Stimulated activated CD8-positive, alpha-beta memory T cell treated with anti-CD3 and anti-CD28 coated beads, Interleukin-12 subunit alpha, Interleukin-12 subunit beta, amount 100 ng/mL, for 24 hours (primary cell): ENCODE data around the gene TDP1.
"Not testable (repeated sequence)": the region's sequence is repeated elsewhere in the genome, so short reads cannot be mapped to it uniquely, and the experiment has no call there.

Source experiments
- DNase-seq: peaks from one replicate; pipeline ENCODE4 v3.0.0-alpha.2; 2020; ENCODE audit errors: extremely low read depth

TDP1 gene

DNA sequence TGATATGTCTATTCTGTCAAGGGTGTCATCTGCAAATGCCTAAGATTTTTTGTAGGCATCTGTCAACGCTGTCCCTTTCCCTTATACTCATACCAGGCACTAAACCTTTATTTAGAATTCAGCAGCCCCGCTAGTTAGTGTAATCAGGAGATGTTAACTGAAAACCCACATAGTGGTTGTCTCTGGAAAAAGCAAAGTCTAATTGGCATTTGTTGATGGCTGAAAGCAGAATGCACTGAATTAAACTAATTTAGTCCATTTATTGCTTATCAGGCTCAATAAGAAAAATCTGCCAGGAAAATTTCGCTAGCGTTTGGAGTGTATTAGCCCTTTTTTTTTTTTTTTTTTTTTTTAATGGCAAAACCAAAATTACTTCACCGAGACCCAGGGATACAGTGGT lies 34.5 kb downstream of the TDP1 start:
- DNase-seq = no peak

DNA sequence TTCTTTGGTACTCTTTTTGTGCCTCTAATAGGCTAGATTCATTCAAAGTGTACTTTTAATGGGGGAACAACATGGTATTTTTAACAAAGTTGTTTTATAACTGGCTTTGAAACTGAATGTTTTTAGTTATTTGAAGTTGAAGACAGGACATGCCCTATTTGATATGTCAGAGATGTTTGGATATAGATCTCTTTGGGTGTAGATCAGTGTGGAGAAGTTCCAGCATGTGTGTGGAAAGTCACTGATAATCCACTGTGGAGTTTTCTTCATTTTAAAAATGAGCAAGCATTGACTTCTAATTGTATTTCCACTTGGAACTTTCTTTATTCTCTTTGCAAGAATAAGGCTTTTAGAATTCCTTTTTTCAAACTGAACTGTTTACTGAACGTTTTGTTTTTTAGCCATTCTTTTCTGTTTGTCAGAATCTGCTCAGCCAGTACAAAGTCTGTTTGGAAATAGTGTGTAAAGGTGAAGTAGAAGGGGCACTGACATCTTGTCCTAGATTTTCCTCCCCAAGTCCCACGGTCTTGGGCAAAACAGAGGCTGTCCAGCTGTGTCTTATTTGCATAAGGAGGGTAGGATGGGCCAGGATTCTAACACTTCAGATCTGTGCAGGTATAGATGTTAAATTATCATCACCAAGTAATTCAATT lies 35.0 kb downstream of the TDP1 start:
- DNase-seq = no peak

DNA sequence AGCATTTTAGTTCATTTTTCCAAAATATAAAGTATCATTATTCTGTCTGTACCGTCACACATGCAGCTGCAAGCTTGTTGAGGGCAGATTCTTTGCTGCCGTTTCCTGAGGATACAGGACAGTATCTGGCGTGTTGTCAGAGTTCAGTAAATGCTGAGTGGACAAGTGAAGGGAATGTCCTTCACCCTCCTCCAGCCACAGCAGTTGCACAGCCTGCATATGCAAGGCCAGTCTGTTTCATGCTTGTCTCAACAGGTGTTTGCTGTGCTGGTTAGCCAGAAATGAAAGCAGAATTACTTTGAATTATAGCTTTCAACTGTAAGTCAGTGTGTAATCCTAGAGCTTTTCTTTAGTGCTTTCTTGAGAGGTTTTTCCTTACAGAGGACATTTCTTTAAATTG lies 36.5 kb downstream of the TDP1 start:
- no peak for DNase-seq

DNA sequence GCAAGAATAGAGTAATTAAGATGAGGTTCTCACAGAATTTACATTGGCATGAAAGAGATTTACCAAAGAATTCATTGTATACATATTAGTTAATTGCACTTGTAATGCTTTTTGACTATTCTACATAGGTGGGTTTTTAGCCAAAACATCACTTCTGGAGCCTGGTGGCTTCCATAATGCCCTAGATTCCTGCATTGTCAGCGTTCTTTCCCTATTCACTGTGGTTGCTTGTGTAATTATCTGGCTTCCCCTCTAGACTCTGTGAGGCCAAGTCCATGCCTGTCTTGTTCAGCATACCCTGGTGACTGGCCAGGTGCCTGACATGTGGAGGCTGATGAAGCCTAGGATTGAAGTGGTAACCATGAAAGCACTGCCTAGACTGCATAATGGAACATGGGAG lies 41.2 kb downstream of the TDP1 start:
- DNase-seq = no peak

DNA sequence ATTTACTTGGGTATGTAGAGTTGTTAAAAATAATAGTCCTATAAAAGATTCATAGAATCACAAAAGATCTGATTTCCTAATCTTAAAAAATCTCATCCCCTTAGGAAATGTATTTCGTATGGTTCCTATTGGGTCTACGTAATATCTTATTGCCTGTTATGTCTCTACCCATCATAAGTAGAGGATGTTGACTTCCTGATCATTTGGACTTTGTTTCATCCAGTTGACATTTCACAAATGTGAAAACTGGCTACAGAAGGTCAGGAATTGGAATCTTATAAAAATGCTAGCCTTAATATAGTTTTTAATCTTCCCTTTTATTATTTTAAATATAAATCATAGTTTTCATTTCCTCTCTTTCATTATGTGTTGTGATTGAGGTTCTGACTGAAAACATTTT lies 45.2 kb downstream of the TDP1 start:
- DNase-seq = no peak

DNA sequence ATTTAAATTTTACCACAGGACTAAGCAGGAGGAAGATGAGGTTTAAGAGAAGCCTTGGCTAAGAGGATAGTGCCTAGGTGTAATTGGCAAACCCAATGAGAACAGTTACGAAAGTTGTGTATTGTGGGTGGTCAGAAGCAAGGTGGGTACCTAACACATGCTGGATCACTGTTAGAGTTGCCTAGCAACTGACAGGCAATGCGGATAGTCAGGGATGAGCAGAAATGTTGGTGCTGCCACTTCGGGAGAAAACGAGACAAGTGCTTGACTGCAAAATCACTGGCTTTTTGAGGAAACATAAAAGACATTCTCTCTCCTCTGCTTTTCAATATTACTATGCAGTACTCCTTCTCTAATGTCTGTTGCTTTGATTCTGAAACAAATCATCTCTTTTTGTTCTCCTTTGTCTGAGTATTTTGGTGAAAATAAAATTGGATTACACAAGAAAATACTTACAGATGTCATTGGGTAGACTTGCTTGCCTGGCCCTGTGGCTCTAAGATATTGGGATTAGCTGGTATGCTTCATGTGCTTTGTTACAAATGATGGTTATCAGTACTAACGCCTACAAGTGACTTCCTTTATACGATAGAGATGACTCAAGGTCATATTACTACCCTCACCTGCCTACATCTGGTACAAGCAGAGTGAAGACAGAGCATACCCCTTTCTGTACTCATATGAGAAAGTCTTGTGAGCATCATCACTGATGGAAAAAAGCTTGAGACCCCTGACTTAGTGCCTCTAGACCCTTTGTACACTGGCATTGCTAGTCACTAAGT lies 48.0 kb downstream of the TDP1 start:
- DNase-seq = no peak

DNA sequence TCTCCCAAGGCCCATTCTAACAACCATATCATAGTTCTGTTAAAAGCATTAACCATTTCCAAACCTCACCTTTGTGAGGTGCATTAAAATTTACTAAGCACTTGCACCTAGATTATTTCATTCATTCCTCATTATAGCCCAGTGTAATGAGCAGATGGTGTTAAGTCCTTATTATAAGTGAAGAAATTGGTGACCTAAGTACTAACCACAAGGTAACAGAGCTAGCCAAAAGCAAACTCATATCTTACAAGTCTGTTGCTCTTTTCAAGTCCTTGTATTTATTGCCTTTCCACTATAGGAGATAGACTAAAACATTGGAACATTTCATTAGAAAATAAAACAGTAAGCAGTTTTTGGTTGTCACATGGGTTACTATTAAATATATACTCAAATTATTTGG lies 49.7 kb downstream of the TDP1 start:
- no peak for DNase-seq

DNA sequence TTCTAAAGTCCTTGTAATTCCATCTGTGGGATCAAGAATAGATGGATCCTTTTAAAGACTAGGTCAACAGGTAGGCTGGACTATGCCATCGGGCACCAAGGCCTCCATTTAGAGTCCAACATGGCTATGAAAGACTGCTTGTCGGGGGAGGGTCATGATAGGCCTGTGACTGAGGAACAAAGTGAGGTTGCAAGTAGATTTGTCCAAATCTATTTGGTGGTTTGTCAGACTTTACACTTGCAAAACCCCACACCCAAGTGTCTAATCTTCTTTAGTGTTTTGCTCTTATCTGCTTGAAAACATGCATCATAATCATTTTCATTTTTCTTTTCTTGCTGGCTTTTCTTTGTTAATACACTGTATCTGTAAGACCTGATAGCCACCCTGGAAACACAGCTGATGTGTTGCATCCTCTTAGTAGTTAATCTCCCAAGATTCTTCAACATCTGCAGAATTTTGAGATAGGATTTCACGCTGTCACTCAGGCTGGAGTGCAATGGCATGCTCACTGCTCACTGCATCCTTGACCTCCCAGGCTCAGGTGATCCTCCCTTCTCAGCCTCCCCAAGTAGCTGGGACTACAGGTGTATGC lies 50.3 kb downstream of the TDP1 start:
- DNase-seq = no peak

DNA sequence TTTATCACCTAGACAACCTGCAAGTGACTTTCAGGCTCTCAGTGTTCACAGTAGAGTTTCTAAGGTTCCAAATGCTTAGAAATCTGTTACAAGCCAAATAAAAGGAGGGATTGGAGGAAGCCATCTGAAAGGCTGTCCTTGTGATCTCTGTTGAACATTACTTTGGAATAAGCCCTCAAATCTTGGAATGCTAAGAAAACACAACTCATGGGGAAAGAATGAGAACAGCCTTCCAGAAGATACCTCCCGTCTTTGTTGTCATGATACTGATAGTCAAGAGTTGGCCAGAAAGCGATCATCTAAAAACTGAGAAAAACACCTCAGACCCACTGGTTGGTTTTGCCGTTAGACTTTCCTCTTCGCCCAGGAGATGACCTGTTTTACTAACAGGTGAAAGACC lies 61.6 kb downstream of the TDP1 start:
- no peak for DNase-seq

DNA sequence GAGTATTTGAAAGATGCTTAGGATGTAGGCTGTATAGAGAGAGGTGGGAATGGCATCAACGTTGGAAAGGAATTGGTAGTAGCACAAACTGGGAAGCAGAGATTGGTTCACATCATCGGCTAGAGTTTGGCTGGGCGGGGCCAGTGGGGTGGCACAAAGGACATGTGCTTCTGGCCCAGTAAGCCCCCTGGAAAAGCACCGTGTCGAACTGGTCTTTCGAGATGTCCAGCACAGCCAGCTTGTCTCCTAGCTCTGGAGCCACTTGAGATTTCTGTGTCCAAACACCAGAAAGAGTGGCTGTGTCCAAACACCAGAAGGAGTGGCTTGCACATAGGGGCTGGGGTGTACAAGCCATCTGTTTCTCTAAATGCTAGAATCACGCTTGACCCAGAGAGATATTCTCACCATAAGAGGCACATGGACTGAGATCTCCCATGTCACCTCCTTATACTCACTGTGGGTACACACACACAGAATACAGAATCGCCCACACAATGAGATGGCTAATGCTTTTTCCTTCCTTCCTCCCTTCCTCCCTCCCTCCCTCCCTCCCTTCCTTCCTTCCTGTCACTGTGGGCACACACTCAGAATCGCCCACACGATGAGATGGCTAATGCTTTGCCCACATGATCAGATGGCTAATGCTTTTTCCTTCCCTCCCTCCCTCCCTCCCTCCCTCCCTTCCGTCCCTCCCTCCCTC lies 64.2 kb downstream of the TDP1 start:
- DNase-seq = no peak

DNA sequence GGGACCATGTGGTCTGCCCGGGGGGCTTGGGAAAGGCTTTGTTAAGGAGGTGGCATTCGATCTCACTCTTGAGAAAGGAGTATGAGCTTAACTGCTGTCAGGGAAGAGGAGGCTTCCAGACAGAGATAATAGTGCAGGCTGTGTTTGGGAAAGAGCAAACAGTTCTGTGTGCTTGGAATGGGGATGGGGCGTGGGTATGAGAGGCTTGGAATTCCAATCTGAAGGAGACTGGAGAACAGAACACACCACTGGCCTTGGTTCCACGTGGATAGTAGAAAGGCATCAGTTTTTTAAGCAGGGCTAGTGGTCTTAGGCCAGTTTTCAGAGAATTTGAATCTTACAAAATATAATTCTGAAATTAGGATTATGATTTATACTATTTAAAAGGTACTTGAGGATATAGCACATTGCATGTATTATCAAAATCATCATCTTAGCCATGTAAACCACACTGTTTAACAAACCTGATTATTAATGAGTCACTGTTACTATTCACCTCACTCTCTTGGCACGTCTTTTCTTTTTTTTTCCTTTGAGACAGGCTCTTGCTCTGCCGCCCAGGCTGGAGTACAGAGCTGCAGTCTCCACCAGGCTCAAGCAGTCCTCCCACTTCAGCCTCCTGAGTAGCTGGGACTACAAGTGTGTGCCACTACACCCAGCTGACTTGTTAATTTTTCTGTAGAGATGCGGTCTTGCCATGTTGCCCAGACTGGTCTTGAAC lies 67.6 kb downstream of the TDP1 start:
- no peak for DNase-seq

DNA sequence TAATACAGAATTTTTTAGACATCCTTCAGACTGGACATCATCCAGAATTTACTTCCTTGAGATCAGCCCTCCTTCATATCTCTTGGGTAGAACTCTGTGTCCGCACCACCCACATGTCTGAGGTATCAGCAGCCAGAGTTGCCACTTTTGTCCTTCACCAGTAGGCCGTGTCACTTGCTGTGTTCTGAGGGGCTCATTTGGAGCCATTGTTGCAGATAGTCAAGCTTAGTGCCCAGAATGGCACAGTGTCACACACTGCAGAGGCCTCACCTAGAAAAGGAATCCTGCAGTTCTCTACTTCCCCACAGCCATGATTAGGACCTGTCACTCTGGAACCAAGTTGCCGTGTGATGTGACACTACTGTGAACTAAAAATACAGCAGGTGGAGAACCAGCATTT lies 69.2 kb downstream of the TDP1 start:
- DNase-seq = no peak

DNA sequence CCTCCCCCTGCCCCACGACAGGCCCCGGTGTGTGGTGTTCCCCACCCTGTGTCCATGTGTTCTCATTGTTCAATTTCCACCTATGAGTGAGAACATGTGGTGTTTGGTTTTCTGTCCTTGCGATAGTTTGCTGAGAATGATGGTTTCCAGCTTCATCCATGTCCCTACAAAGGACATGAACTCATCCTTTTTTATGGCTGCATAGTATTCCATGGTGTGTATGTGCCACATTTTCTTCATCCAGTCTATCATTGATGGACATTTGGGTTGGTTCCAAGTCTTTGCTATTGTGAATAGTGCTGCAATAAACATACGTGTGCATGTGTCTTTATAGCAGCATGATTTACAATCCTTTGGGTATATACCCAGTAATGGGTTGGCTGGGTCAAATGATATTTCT lies 70.9 kb downstream of the TDP1 start:
- DNase-seq = not testable (repeated sequence)

DNA sequence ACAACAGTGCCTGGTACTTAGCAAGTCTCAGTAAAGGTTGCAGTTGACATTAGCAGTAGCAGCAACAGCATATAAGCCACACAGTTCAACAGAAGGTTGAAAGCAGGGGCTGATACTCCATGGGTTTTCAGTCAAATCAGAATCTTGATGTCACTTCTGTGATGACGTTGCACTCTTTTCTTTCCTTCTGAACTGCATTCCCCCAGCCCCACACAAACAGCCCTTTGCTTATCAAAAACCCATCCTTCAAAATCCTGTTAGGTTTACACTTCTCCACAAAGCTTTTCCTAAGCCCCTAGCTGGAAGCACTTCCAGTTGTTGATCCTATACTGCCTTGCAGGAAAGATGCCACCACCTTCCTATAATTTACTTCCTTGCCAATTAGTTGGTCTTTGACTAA lies 72.1 kb downstream of the TDP1 start:
- DNase-seq = no peak

DNA sequence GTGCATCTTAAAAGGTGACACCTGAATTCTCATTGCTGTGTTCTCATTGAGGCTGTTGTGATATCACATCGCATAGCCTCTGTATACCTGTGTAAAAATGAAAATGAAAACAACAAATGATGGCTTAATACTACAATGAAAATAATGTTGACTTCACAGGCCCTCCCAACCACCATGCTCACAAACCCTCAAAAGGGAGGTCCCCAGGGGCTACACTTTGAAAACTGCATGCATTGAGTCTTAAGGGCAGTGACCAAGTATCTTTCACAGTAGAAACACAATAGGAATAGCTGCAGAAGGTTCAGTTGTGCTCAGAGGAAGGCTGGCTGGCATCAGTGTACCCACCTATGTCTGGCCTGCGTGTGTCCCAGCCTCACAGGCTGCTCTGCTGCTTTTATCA lies 78.4 kb downstream of the TDP1 start:
- DNase-seq = no peak

DNA sequence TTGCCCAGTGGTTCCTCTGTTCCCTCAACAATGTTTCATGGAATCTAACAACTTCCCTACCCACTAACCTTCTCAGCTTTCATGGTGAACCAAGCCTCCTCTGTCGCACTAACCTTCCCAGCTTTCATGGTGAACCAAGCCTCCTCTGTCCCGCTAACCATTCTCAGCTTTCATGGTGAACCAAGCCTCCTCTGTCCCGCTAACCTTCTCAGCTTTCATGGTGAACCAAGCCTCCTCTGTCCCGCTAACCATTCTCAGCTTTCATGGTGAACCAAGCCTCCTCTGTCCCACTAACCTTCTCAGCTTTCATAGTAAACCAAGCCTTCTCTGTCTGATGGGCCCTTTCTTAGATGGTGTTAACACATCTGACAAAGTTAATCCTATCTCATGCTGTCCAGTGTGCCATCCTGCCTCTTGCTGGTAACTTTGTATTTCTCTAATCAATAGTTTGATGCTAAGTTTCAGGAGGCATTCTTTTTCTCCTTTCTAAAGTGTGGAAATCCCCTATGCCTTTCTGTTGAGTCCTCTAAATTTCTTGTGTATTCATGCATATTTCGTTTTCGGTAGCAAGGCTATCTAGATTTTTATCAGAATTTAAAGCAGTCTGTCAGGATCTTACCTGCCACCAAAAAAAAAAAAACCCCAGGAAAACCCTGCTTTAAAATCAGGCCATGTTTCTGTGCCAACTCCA lies 79.3 kb downstream of the TDP1 start:
- DNase-seq = no peak

DNA sequence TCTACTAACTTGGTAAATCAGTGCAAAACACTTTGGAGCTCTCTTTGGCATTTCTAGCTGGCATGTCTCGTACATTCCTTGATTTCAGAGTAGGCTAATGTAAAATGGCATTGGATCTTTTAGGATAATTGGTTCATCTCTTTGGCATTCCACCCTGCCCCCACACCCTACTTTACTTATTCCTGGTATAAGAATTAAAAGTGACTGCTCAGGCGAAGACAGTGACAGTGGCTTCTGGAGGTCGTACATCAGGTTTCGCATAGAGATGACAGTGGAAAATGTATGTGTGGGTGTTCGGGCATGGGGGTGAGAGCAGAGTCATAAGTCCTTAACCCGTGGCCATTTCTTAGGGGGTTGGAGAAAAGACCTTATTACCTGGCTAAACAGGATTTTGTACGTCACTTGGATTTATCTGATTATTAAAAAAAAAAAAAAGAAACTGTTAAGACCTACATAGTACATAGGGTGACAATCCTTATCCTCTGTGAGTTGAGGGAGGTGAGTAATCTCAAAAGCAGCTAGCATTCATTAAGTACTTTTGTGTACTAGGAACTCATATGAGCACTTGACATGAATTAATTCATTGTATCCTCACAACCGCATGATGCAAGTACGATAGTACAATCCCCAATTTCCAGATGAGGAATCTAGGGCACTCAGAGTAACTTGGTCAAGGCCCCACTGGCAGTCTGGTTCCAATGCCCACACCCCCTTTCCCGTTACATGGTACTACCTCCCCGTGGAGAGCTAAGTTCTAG lies 83.7 kb downstream of the TDP1 start:
- no peak for DNase-seq

DNA sequence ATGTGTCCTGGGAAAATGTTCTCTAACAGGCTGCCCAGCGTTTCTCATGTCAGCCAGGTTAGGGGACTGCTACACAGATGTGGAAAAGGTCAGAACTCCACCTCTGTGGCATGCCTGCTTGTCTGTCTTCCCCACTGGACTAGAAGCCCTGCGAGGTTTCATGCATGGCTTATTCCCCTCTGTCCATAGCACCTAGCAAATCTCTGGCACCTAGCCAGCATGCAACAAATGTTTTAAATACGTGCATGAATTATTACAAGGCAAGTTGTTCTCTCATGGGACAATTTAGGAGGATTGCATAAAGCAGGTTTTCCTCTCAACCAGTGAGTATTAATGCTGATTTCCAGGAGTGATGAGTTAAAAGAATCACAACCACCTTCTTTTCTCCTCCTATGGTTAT lies 84.7 kb downstream of the TDP1 start:
- DNase-seq = no peak

DNA sequence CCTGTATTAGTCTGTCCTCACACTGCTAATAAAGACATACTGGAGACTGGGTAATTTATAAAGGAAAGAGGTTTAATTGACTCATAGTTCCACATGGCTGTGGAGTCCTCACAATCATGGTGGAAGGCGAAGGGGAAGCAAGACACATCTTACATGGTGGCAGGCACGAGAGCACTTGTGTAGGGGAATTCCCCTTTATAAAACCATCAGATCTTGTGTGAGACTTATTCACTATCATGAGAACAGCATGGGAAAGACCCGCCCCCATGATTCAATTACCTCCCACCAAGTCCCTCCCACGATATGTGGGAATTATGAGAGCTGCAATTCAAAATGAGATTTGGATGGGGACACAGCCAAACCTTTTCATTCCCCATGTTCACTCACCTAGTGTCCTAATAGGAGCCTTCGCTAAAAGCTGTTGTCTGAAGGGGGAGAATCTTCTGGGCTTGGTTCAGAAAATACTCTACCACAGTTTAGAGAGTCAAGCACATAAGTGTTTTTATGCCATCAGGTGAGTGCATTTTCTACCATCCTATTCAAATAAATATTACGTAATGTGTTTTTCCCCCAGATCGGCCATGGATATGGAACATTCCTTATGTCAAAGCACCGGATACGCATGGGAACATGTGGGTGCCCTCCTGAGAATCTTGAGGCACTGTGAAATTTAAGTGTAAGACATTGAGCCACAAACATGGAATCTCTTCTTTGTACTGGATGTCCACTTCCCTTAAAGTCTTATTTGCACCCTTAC lies 86.9 kb downstream of the TDP1 start:
- DNase-seq = no peak

DNA sequence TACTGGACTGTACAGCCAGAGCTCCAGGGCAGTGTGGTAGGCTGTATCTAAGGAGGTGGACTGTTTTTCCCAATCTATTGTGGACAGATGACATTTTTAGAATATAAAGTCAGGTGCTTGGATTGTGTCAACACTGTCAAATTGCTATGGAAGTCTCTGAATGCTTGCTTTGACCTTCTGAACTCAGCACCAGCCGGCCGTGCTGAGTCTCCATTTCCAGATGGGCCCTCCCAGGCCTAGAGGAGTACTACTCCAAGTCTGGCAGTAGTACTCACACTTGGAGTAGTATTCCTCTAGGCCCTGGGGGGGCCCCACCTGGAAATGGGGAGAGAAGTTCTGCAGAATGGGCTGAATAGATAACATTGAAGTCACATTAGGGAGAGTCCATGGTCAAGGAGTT lies 89.9 kb downstream of the TDP1 start:
- DNase-seq = no peak
